Hepatocyte (in vitro differentiated cells): ENCODE data around the gene CFAP161.
"Not testable (repeated sequence)": the region's sequence is repeated elsewhere in the genome, so short reads cannot be mapped to it uniquely, and the experiment has no call there.

Experiments
- CTCF ChIP-seq: fragments of 200-600 bp; sonication (generic); IDR thresholded peaks from 2 replicates; pipeline ENCODE4 v1.5.1; 2016; ENCODE audit warnings: antibody characterized with exemption, mild to moderate bottlenecking; ENCODE audit not compliant: poor library complexity
- EZH2 ChIP-seq: fragments of 200-600 bp; sonication (generic); IDR thresholded peaks from 2 replicates; pipeline ENCODE4 v1.6.1; 2016; ENCODE audit warnings: antibody characterized with exemption, mild to moderate bottlenecking, borderline replicate concordance
- EZH2phosphoT487 ChIP-seq: fragments of 200-600 bp; sonication (generic); IDR thresholded peaks from one replicate; pipeline ENCODE4 v1.6.1; 2018; ENCODE audit warnings: antibody characterized with exemption, mild to moderate bottlenecking, low read depth, moderate library complexity; ENCODE audit not compliant: unreplicated experiment, severe bottlenecking

- not testable (repeated sequence) for TF ChIP-seq CTCF, EZH2phosphoT487, EZH2
These were observed 24.5 kb downstream of the CFAP161 start for GRCh38 chr15:81158561-81158960.
